Activated naive CD4-positive, alpha-beta T cell (primary cell): ENCODE results near the gene TLX3.
"Not testable (repeated sequence)": the region's sequence is repeated elsewhere in the genome, so short reads cannot be mapped to it uniquely, and the experiment has no call there.

Source experiments
- DNase-seq, 4 experiments: peaks; one replicate each; lab custom pipeline; 2025; lab: John Stamatoyannopoulos, UW

Gene TLX3

GRCh38 chr5:171323806-171324632 lies 15.0 kb downstream of the TLX3 start:
- no peak for DNase-seq

- DNase-seq, result no peak
These were observed 21.0 kb downstream of the TLX3 start for GRCh38 chr5:171330021-171330420.

GRCh38 chr5:171335616-171336015 lies 26.6 kb downstream of the TLX3 start:
- no peak for DNase-seq

DNA sequence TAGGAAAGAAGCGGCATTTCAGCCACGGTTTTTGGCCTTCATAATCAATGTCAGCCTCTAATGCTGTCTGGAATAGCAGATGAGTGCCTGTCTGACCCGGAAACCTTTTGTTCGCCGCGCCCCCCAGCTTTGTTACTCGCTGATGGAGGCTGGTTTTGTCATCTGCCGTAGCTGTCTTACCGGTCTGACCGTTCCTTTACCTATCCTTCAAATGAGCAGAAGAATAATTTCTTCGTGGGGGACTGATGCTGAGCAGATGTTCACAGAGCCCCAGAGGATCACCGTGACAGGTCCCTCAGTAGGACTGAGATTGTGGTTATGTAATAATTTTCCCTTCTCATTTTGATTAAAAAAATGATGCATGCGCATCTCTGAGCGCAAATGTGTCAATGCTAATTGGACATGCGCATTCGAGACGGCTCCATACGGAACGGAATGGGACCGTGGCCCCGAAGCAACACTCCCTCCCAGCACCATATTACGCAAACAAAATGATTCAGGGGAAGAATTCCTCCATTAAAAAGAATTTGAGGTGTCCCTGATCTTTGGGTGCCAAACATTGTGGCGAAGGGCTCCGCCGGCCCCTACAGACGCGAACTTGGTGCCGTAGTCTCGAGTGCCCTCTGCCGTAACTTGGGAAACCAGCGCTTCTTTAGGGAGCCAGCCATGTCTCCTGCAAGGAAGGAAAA lies 27.6 kb downstream of the TLX3 start:
- no peak for DNase-seq

- no peak for DNase-seq
These were observed 28.1 kb downstream of the TLX3 start for GRCh38 chr5:171337210-171337569.

DNA sequence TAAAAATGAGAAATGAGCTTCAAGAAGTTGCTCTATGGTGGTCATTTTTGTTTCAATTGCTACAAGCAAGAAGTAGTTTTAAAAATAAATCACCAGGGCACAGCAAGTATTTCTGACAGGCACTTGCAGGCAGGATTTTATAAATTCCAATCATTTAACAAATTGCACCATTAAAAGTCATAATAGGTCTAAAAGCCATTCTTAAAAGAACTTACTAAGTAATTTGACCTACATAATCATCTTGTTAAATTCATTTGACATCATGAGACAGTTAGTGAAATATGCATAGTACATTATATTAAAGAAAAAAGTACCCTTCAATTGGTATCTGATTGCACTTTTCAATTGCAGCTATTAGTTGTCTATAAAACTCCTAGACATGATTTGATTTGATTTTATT lies 31.0 kb downstream of the TLX3 start:
- DNase-seq, result no peak

- no peak for DNase-seq
These were observed 31.4 kb downstream of the TLX3 start for GRCh38 chr5:171340491-171340890.

DNA sequence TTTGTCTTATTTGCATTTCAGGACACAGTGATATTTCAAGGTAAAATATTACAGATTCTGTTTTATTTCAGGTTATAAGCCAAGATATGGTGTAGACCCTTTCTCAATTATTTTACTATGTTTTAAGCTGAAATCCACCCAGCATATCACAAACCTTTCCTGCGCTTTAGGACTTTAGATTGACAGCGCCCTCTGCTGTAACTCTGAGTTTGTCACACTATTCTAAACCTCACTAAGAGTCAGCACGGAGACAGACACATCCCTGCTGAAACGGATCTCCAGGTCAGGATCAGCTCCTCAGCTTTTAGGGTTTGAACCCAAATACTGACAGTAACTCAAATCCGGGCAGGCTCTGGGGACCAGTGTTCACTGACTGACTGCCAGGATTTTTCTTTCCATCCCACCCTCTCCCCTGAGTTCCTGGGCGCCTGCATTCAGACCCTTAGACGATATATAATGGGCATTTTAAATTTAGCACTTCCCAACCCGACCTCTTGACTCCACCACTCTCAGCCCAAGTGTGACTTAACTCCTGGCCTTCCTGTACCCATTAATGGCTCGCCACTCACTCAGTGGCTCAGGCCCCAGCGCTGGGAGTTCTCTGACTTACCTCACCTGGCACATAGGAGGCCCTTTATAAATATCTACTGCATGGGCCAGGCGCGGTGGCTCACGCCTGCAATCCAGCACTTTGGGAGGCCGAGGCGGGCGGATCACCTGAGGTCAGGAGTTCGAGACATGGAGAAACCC lies 33.5 kb downstream of the TLX3 start:
- no peak for DNase-seq

GRCh38 chr5:171344936-171345608 lies 36.0 kb downstream of the TLX3 start:
- no peak for DNase-seq

GRCh38 chr5:171351536-171352073 lies 42.6 kb downstream of the TLX3 start:
- no peak for DNase-seq

- DNase-seq, result no peak
These were observed 46.3 kb downstream of the TLX3 start for GRCh38 chr5:171355302-171355724.

DNA sequence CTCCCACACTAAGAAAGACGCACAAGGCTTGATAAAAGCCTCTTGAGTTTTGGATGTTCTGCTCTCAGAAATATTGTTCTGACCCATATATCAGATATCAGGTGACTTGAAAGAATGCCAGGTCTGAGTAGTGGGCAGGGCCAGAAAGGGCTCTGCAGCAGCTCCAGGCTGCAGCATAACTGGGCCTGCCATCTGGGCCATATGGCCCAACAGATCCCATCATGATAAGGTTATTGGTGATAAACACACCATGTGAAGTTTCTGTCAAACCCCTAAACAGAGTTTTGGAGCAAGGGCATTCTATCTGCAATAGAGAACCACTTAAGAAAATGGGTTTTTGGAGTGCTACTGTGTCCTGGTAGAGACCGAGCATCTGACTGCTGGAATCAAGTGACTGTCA lies 48.8 kb downstream of the TLX3 start:
- no peak for DNase-seq

GRCh38 chr5:171361151-171361550 lies 52.1 kb downstream of the TLX3 start:
- not testable (repeated sequence) for DNase-seq
